SK-N-SH treated with all-trans-retinoic acid at 6 μM for 48 hours (cell line): ENCODE measurements around the gene LGALS1.

ENCODE experiments used
- ATAC-seq: fragments of 200-7000 bp; cut with Tn5 transposase; 3 replicates; pipeline ENCODE4 v1.9.1; 2020; ENCODE audit warnings: mild to moderate bottlenecking, moderate library complexity
- ARNTL ChIP-seq: fragments of 450-650 bp; formaldehyde crosslinking; IDR thresholded peaks from 2 replicates; pipeline ENCODE4 v1.5.0; 2020; ENCODE audit warnings: low read depth, mild to moderate bottlenecking, moderate library complexity, borderline replicate concordance
- BACH2 ChIP-seq: fragments of 250-450 bp; sonication (Bioruptor Pico); IDR thresholded peaks from 2 replicates; pipeline ENCODE4 v1.9.0; 2021; ENCODE audit warnings: mild to moderate bottlenecking, borderline replicate concordance
- CSDC2 ChIP-seq: fragments of 250-450 bp; sonication (Bioruptor Pico); IDR thresholded peaks from 2 replicates; pipeline ENCODE4 v1.5.0; 2020; ENCODE audit warnings: mild to moderate bottlenecking, moderate library complexity
- ESRRG ChIP-seq: fragments of 250-450 bp; sonication (Bioruptor Pico); IDR thresholded peaks from 2 replicates; pipeline ENCODE4 v1.6.1; 2021; ENCODE audit warnings: mild to moderate bottlenecking
- GLIS3 ChIP-seq: fragments of 250-450 bp; sonication (Bioruptor Pico); IDR thresholded peaks from 2 replicates; pipeline ENCODE4 v1.5.0; 2020; ENCODE audit warnings: mild to moderate bottlenecking, moderate library complexity
- ISL1 ChIP-seq: fragments of 250-450 bp; sonication (Bioruptor Pico); IDR thresholded peaks from 2 replicates; pipeline ENCODE4 v2.1.2; 2022; ENCODE audit warnings: mild to moderate bottlenecking, moderate library complexity
- OSR1 ChIP-seq: fragments of 250-450 bp; sonication (Bioruptor Pico); IDR thresholded peaks from 2 replicates; pipeline ENCODE4 v1.8.0; 2022; ENCODE audit warnings: moderate library complexity, mild to moderate bottlenecking, inconsistent platforms
- PPARA ChIP-seq: fragments of 250-450 bp; sonication (Bioruptor Pico); IDR thresholded peaks from 2 replicates; pipeline ENCODE4 v1.5.0; 2020; ENCODE audit warnings: mild to moderate bottlenecking, borderline replicate concordance
- RARB ChIP-seq: fragments of 250-450 bp; sonication (Bioruptor Pico); IDR thresholded peaks from 2 replicates; pipeline ENCODE4 v1.8.0; 2021; ENCODE audit warnings: mild to moderate bottlenecking, moderate library complexity
- SNAI2 ChIP-seq: fragments of 250-450 bp; sonication (Bioruptor Pico); IDR thresholded peaks from 2 replicates; pipeline ENCODE4 v1.5.0; 2020; ENCODE audit warnings: mild to moderate bottlenecking, moderate library complexity
- TOX ChIP-seq: fragments of 250-450 bp; sonication (Bioruptor Pico); IDR thresholded peaks from 2 replicates; pipeline ENCODE4 v1.8.0; 2021; ENCODE audit warnings: mild to moderate bottlenecking, moderate library complexity, borderline replicate concordance
- ZC3H10 ChIP-seq: fragments of 250-450 bp; sonication (Bioruptor Pico); IDR thresholded peaks from 2 replicates; pipeline ENCODE4 v1.5.1; 2021; ENCODE audit warnings: mild to moderate bottlenecking, moderate library complexity
- ZFP3 ChIP-seq: fragments of 250-450 bp; sonication (Bioruptor Pico); IDR thresholded peaks from 2 replicates; pipeline ENCODE4 v1.5.0; 2020; ENCODE audit warnings: mild to moderate bottlenecking, moderate library complexity
- ZFP30 ChIP-seq: fragments of 450-650 bp; formaldehyde crosslinking; IDR thresholded peaks from 2 replicates; pipeline ENCODE4 v1.5.0; 2022; ENCODE audit warnings: mild to moderate bottlenecking, moderate library complexity
- ZNF70 ChIP-seq: fragments of 450-650 bp; formaldehyde crosslinking; IDR thresholded peaks from 2 replicates; pipeline ENCODE4 v1.5.0; 2020; ENCODE audit warnings: mild to moderate bottlenecking, moderate library complexity
- ZNF8 ChIP-seq: fragments of 450-650 bp; formaldehyde crosslinking; IDR thresholded peaks from 2 replicates; pipeline ENCODE4 v1.5.0; 2020; ENCODE audit warnings: mild to moderate bottlenecking, moderate library complexity
- TF ChIP-seq, protein P1 (sequence below): fragments of 250-450 bp; sonication (Bioruptor Pico); IDR thresholded peaks from 2 replicates; pipeline ENCODE4 v1.8.0; 2020; ENCODE audit warnings: mild to moderate bottlenecking, moderate library complexity, borderline replicate concordance
- TF ChIP-seq, protein P2 (sequence below): fragments of 250-450 bp; sonication (Bioruptor Pico); IDR thresholded peaks from 2 replicates; pipeline ENCODE4 v1.8.0; 2021; ENCODE audit warnings: low read depth, mild to moderate bottlenecking, moderate library complexity, borderline replicate concordance
- TF ChIP-seq, protein P3 (sequence below): fragments of 250-450 bp; sonication (Bioruptor Pico); IDR thresholded peaks from 2 replicates; pipeline ENCODE4 v1.5.1; 2021; ENCODE audit warnings: mild to moderate bottlenecking, moderate library complexity
- TF ChIP-seq, protein P4 (sequence below): fragments of 250-450 bp; sonication (Bioruptor Pico); IDR thresholded peaks from 2 replicates; pipeline ENCODE4 v1.5.0; 2020; ENCODE audit warnings: mild to moderate bottlenecking, moderate library complexity

Gene LGALS1

DNA sequence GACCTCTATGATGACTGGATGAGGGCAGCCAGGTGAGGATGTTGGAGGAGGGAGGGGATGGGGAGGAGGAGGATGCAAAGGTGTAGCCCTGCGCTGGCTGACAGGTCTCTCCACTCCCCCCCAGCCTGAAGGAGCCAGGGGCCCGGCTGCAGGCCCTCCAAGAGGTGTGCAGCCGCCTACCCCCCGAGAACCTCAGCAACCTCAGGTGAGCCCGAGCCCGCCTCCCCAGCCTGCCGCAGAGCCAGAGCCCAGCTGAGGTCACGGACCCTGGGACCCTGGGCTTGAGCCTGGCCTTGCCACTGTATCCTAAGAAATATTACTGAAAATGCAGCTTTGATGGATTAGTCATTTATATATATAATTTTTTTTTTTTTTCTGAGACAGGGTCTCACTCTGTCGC lies 28.1 kb upstream of the LGALS1 start:
- ATAC-seq: no peak
- TF ChIP-seq ZC3H10 (no peak), BACH2 (CRISPR knock-in tag) (no peak), ZFP30 (no peak), GLIS3 (CRISPR knock-in tag) (no peak), SNAI2 (CRISPR knock-in tag) (no peak), RARB (CRISPR knock-in tag) (no peak), PPARA (CRISPR knock-in tag) (no peak), ESRRG (CRISPR knock-in tag) (no peak), ZNF70 (CRISPR knock-in tag) (no peak), OSR1 (CRISPR knock-in tag) (no peak), CSDC2 (CRISPR knock-in tag) (no peak), ARNTL (CRISPR knock-in tag) (no peak), ZFP3 (CRISPR knock-in tag) (no peak)
- TF ChIP-seq, protein P1, sequence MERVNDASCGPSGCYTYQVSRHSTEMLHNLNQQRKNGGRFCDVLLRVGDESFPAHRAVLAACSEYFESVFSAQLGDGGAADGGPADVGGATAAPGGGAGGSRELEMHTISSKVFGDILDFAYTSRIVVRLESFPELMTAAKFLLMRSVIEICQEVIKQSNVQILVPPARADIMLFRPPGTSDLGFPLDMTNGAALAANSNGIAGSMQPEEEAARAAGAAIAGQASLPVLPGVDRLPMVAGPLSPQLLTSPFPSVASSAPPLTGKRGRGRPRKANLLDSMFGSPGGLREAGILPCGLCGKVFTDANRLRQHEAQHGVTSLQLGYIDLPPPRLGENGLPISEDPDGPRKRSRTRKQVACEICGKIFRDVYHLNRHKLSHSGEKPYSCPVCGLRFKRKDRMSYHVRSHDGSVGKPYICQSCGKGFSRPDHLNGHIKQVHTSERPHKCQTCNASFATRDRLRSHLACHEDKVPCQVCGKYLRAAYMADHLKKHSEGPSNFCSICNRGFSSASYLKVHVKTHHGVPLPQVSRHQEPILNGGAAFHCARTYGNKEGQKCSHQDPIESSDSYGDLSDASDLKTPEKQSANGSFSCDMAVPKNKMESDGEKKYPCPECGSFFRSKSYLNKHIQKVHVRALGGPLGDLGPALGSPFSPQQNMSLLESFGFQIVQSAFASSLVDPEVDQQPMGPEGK (CRISPR knock-in tag): no peak
- TF ChIP-seq, protein P2, sequence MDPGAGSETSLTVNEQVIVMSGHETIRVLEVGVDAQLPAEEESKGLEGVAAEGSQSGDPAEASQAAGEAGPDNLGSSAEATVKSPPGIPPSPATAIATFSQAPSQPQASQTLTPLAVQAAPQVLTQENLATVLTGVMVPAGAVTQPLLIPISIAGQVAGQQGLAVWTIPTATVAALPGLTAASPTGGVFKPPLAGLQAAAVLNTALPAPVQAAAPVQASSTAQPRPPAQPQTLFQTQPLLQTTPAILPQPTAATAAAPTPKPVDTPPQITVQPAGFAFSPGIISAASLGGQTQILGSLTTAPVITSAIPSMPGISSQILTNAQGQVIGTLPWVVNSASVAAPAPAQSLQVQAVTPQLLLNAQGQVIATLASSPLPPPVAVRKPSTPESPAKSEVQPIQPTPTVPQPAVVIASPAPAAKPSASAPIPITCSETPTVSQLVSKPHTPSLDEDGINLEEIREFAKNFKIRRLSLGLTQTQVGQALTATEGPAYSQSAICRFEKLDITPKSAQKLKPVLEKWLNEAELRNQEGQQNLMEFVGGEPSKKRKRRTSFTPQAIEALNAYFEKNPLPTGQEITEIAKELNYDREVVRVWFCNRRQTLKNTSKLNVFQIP (CRISPR knock-in tag): no peak
- TF ChIP-seq, protein P3, sequence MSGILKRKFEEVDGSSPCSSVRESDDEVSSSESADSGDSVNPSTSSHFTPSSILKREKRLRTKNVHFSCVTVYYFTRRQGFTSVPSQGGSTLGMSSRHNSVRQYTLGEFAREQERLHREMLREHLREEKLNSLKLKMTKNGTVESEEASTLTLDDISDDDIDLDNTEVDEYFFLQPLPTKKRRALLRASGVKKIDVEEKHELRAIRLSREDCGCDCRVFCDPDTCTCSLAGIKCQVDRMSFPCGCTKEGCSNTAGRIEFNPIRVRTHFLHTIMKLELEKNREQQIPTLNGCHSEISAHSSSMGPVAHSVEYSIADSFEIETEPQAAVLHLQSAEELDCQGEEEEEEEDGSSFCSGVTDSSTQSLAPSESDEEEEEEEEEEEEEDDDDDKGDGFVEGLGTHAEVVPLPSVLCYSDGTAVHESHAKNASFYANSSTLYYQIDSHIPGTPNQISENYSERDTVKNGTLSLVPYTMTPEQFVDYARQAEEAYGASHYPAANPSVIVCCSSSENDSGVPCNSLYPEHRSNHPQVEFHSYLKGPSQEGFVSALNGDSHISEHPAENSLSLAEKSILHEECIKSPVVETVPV (CRISPR knock-in tag): no peak
- TF ChIP-seq, protein P4, sequence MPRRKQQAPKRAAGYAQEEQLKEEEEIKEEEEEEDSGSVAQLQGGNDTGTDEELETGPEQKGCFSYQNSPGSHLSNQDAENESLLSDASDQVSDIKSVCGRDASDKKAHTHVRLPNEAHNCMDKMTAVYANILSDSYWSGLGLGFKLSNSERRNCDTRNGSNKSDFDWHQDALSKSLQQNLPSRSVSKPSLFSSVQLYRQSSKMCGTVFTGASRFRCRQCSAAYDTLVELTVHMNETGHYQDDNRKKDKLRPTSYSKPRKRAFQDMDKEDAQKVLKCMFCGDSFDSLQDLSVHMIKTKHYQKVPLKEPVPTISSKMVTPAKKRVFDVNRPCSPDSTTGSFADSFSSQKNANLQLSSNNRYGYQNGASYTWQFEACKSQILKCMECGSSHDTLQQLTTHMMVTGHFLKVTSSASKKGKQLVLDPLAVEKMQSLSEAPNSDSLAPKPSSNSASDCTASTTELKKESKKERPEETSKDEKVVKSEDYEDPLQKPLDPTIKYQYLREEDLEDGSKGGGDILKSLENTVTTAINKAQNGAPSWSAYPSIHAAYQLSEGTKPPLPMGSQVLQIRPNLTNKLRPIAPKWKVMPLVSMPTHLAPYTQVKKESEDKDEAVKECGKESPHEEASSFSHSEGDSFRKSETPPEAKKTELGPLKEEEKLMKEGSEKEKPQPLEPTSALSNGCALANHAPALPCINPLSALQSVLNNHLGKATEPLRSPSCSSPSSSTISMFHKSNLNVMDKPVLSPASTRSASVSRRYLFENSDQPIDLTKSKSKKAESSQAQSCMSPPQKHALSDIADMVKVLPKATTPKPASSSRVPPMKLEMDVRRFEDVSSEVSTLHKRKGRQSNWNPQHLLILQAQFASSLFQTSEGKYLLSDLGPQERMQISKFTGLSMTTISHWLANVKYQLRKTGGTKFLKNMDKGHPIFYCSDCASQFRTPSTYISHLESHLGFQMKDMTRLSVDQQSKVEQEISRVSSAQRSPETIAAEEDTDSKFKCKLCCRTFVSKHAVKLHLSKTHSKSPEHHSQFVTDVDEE (CRISPR knock-in tag): no peak
- TF ChIP-seq, all 23 proteins: peak for 0

DNA sequence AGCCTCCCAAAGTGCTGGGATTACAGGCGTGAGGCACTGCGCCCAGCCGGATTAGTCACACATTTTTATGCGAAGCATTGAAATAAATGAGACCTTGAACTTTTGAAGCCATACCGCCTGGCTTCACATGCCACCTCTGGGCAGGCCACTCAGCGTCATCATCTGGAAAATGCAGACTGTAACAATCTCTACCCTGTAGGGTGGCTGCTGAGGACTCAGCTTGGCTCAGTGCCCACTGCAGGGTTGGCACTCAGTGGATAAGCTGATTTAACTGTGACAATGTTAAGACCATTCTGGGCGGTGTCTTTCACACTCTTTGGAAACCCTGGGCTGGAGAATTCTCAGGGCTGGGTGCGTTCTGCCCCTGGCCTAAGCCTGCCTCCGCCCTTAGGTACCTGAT lies 27.5 kb upstream of the LGALS1 start:
- TF ChIP-seq TOX (CRISPR knock-in tag) (no peak), CSDC2 (CRISPR knock-in tag) (no peak), ISL1 (no peak), ZNF8 (CRISPR knock-in tag) (no peak), GLIS3 (CRISPR knock-in tag) (no peak), ARNTL (CRISPR knock-in tag) (no peak), PPARA (CRISPR knock-in tag) (no peak)
- TF ChIP-seq, protein P4 (CRISPR knock-in tag): no peak
- TF ChIP-seq, protein P3 (CRISPR knock-in tag): no peak
- ATAC-seq: no peak
